Pancreas (tissue), 10 donors: ENCODE measurements around the gene FYN. TPM values are rescaled to one million over a fixed set of nuclear protein-coding genes. Genes with fewer than 3 reads are reported as not detected.
A peak's percentile ranks its signal among the peaks of the same experiment; 100 is the strongest.

Source experiments
- ATAC-seq, 4 donors: fragments of 200-7000 bp; cut with Tn5 transposase; one replicate each; pipeline versions ENCODE4 v1.8.0 to v1.9.1; 2020; ENCODE audit warnings: mild to moderate bottlenecking in 4 of 4, moderate library complexity in 4 of 4
- DNase-seq, 6 donors: peaks; one replicate each; pipeline ENCODE4 v3.0.0-alpha.2; 2020
- FAIRE-seq: peaks from 2 replicates; lab custom pipeline; 2012; peaks lifted over from hg19 to GRCh38; lab: Jason Lieb, UNC
- H3K27ac ChIP-seq, 4 donors: fragments of 200-600 bp; sonication (generic); 1 replicate in 3 of 4; 2 replicates in 1 of 4; pipeline versions ENCODE4 v1.5.0 to v1.8.0; 2020
- H3K27me3 ChIP-seq, 4 donors: fragments of 200-600 bp; one replicate each; pipeline ENCODE4 v1.8.0; 2021
- H3K36me3 ChIP-seq, 3 donors: fragments of 200-600 bp; sonication (generic) in 1 of 3; one replicate each; pipeline versions ENCODE4 v1.5.0 to v1.8.0; 2020 to 2021
- H3K4me1 ChIP-seq, 3 donors: fragments of 200-600 bp; one replicate each; pipeline ENCODE4 v1.8.0; 2021
- H3K4me3 ChIP-seq, 4 donors: fragments of 200-600 bp; sonication (generic) in 2 of 4; one replicate each; pipeline versions ENCODE4 v1.5.0 to v1.8.0; 2020 to 2021
- H3K9me3 ChIP-seq, 4 donors: fragments of 200-600 bp; one replicate each; pipeline ENCODE4 v1.8.0; 2021
- WGBS, 2 donors: extraction: QIAGEN DNeasy Blood & Tissue Kit; methylation state at CpG; one replicate each; pipeline ENCODE4 v1.1.7; 2013; 5-methylcytosine and 5-hydroxymethylcytosine counted together
- intact Hi-C, 3 donors: fragments of 100-400 bp; cut with DNase I; formaldehyde crosslinking; loops; one replicate each; pipeline versions ENCODE4 v1.11.1 to v1.14.2; 2022
- polyA plus RNA-seq, 2 donors: library from polyadenylated mRNA; stranded (reverse); fragments of 200-250 nt; gene quantifications; one replicate each; pipeline ENCODE4 v1.2.3, GENCODE V29; 2013
- total RNA-seq, 6 donors: library from RNA; stranded (reverse); fragmentation: NEBNext Ultra II Directional in 4 of 6; extraction: Animal tissue kit (Norgen Biotek cat#: 25700) in 4 of 6; gene quantifications; one replicate each; pipeline versions ENCODE4 v1.2.1 to v1.2.4, GENCODE V29; 2021 to 2023
- TF ChIP-seq, protein P1 (sequence below), 4 donors: fragments of 200-600 bp; sonication (generic) in 3 of 4; IDR thresholded peaks; one replicate each; pipeline versions ENCODE4 v1.5.0 to v1.8.0; 2021; ENCODE audit warnings: antibody characterized with exemption in 4 of 4
- donor health status: healthy with polysubstance abuse.
- donor health status: DM: no; HTN: no; CAD: no; lungs with moderate emphysema.
- donor health status: DM: no; HTN: no; CAD: no.
- donor health status: control.
- donor health status: control.
- donor health status: Bipolar disorder and iron deficiency.
- donor health status: DM: yes; HTN: yes; CAD: no.
- donor health status: DM: no; HTN: no; CAD: no.
- donor health status: DM: no; HTN: no; CAD: no.
- donor health status: DM: yes; HTN: yes; CAD: no.

The FYN gene
- total and polyA plus RNA-seq, 8 donors: 6.4 to 21.7 (median 11.9) TPM

DNA sequence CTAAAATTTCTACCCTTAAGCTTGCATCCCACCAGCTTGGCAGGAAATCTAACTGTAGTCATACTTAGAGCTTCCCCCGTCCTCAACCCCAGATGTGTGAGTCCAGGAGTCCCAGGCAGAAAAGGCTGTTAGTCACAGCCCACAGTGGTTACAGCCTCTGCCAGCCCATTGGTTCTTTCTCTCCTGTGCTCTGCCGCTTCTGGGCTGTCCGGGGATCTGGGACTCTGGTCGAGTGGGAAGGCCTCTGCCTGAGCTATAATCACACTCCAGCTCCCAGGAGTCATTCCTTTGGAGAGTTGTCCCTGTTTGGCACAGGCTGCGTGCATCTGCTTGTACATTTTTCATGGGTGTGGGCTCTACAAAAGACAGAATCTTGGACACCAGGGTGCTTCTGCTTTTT, 45.6 kb upstream of the FYN start:
- intact Hi-C loops: no loop called here

GRCh38 chr6:111916747-111917146, 43.5 kb upstream of the FYN start:
- Histone ChIP-seq H3K27ac (no peak overlapping the region), H3K9me3 (no peaks in the 10 kb centered on the region), H3K36me3 (no peaks in the 10 kb centered on the region), H3K27me3 (no peaks in the 10 kb centered on the region), H3K4me1 (no peaks in the 10 kb centered on the region), H3K4me3 (no peak overlapping the region)
- FAIRE-seq (no peak), ATAC-seq (no peak), DNase-seq (no peak)
- TF ChIP-seq, protein P1, sequence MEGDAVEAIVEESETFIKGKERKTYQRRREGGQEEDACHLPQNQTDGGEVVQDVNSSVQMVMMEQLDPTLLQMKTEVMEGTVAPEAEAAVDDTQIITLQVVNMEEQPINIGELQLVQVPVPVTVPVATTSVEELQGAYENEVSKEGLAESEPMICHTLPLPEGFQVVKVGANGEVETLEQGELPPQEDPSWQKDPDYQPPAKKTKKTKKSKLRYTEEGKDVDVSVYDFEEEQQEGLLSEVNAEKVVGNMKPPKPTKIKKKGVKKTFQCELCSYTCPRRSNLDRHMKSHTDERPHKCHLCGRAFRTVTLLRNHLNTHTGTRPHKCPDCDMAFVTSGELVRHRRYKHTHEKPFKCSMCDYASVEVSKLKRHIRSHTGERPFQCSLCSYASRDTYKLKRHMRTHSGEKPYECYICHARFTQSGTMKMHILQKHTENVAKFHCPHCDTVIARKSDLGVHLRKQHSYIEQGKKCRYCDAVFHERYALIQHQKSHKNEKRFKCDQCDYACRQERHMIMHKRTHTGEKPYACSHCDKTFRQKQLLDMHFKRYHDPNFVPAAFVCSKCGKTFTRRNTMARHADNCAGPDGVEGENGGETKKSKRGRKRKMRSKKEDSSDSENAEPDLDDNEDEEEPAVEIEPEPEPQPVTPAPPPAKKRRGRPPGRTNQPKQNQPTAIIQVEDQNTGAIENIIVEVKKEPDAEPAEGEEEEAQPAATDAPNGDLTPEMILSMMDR (IDR thresholded peaks at IDR 0.05): no peak
- intact Hi-C loops: no loop called here

More for the DNA sequence above, 45.6 kb upstream of the FYN start:
- Histone ChIP-seq H3K9me3 (no peaks in the 10 kb centered on the region), H3K27me3 (no peaks in the 10 kb centered on the region), H3K36me3 (no peaks in the 10 kb centered on the region), H3K4me3 (no peak overlapping the region), H3K4me1 (no peaks in the 10 kb centered on the region), H3K27ac (no peak overlapping the region)
- FAIRE-seq (no peak), ATAC-seq (peak in 3 of 4 donors; percentile 31 to 59 (median 55)), DNase-seq (no peak)
- WGBS, 2 donors: 65 to 70% methylated on average over 5 of the region's 5 CpGs
- TF ChIP-seq, protein P1 (IDR thresholded peaks at IDR 0.05): no peak

GRCh38 chr6:111914617-111915016, 41.4 kb upstream of the FYN start:
- intact Hi-C loops: no loop called here
- no peaks in the 10 kb centered on the region for H3K36me3 ChIP-seq
- FAIRE-seq (no peak), DNase-seq (no peak), ATAC-seq (no peak)
- TF ChIP-seq, protein P1 (IDR thresholded peaks at IDR 0.05): no peak
- H3K4me1 ChIP-seq: no peaks in the 10 kb centered on the region
- WGBS, 2 donors: 92 to 96% methylated on average over 1 of the region's 1 CpG
- H3K4me3 ChIP-seq: no peak overlapping the region
- no peaks in the 10 kb centered on the region for H3K9me3 ChIP-seq
- no peak overlapping the region for H3K27ac ChIP-seq
- H3K27me3 ChIP-seq: no peaks in the 10 kb centered on the region

DNA sequence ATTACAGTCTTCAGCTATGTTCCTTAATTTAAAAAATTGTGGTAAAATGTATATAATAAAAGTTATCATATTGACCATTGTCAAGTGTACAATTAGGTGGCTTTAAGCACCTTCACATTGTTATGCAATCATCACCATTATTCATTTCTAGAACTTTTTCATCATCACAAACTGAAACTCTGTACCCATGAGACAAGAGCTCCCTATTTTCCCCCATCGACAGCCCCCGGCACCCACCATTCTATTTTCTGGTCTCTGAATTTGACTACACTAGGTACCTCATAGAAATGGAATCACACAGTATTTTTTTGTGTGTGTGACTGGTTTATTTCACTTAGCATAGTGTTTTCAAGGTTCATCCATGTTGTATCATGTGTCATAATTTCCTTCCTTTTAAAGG, 39.7 kb upstream of the FYN start:
- Histone ChIP-seq H3K27me3 (no peaks in the 10 kb centered on the region), H3K27ac (no peak overlapping the region), H3K4me3 (no peak overlapping the region), H3K36me3 (no peaks in the 10 kb centered on the region), H3K4me1 (no peaks in the 10 kb centered on the region), H3K9me3 (no peaks in the 10 kb centered on the region)
- ATAC-seq (no peak), DNase-seq (no peak), FAIRE-seq (no peak)
- TF ChIP-seq, protein P1 (IDR thresholded peaks at IDR 0.05): no peak
- WGBS, 2 donors: 86 to 90% methylated on average over 2 of the region's 2 CpGs
- intact Hi-C loops: no loop called here

DNA sequence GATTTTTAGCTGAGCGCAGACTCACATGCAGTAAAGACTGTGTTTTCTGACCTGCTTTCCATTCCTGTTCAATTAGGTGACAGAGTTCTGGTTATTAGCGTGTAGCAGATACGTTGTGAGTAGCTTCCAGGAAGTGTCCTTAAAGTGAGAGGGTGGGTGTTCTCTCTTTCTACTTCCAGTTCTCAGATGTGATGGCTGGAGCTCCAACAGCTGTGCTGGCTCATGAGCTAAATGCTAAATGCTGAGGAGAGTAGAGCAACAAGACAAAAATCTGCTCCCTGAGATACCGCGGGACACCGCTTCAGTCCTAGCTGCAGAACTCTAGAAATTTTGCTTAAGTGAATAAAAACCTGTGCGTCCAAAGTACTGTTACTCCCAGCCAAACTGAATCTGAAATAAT, 38.2 kb upstream of the FYN start:
- no peak for DNase-seq
- no peak for ATAC-seq
- Histone ChIP-seq H3K4me3 (no peak overlapping the region), H3K27me3 (no peaks in the 10 kb centered on the region), H3K9me3 (no peaks in the 10 kb centered on the region), H3K36me3 (no peaks in the 10 kb centered on the region), H3K4me1 (no peaks in the 10 kb centered on the region), H3K27ac (no peak overlapping the region)
- 67 to 87% methylated on average over 7 of the region's 7 CpGs for WGBS, 2 donors
- FAIRE-seq: no peak
- intact Hi-C loops: no loop called here
- TF ChIP-seq, protein P1 (IDR thresholded peaks at IDR 0.05): no peak
